H1 (cell line): Measurements from ENCODE around the gene GKAP1. TPM values are rescaled to one million over a fixed set of nuclear protein-coding genes. Genes with fewer than 3 reads are reported as not detected.

ENCODE experiments used
- CTCF ChIA-PET: fragments of 300-600 bp; sonication (Branson Sonifier 250); formaldehyde crosslinking; loops from one replicate; lab custom pipeline; 2021; ENCODE audit not compliant: partially characterized antibody; lab: Charles Lee
- POLR2A ChIA-PET: fragments of 300-600 bp; sonication (Branson Sonifier 250); formaldehyde crosslinking; loops from one replicate; lab custom pipeline; 2021; ENCODE audit warnings: inconsistent platforms; ENCODE audit not compliant: partially characterized antibody; lab: Charles Lee
- DNase-seq, 2 experiments: peaks; one replicate each; pipeline versions ENCODE4 v3.0.0 to v3.0.0-alpha.2; 2010 to 2022; ENCODE audit warnings: low spot score in 2 of 2, low read depth in 1 of 2, mixed read lengths in 1 of 2
- FAIRE-seq: peaks from 2 replicates; lab custom pipeline; 2011; peaks lifted over from hg19 to GRCh38; lab: Jason Lieb, UNC
- H2AFZ ChIP-seq: 2 replicates; pipeline ENCODE4 v1.8.1; 2012; ENCODE audit warnings: low read length, inconsistent platforms
- H2AK5ac ChIP-seq: 2 replicates; pipeline ENCODE4 v1.6.1; 2013; ENCODE audit warnings: low read depth, low read length
- H2BK120ac ChIP-seq: replicated peaks from 2 replicates; pipeline ENCODE3; 2013; ENCODE audit warnings: low read depth, low read length, inconsistent platforms
- H2BK12ac ChIP-seq: 2 replicates; pipeline ENCODE4 v1.6.1; 2013; ENCODE audit warnings: low read depth, low read length
- H2BK15ac ChIP-seq: 2 replicates; pipeline ENCODE4 v1.6.1; 2013; ENCODE audit warnings: low read length
- H2BK20ac ChIP-seq: 2 replicates; pipeline ENCODE4 v1.6.1; 2013; ENCODE audit warnings: low read length
- H2BK5ac ChIP-seq: 2 replicates; pipeline ENCODE4 v1.6.1; 2013; ENCODE audit warnings: low read depth, low read length
- H3K14ac ChIP-seq: 2 replicates; pipeline ENCODE4 v1.6.1; 2013; ENCODE audit warnings: inconsistent platforms; ENCODE audit not compliant: insufficient read length
- H3K18ac ChIP-seq: 2 replicates; pipeline ENCODE4 v1.6.1; 2013; ENCODE audit warnings: low read length; ENCODE audit errors: extremely low read depth
- H3K23ac ChIP-seq: 2 replicates; pipeline ENCODE4 v1.6.1; 2013; ENCODE audit warnings: inconsistent platforms; ENCODE audit not compliant: insufficient read length
- H3K23me2 ChIP-seq: 2 replicates; pipeline ENCODE4 v1.6.1; 2013; ENCODE audit warnings: low read depth, low read length
- H3K27ac ChIP-seq: 2 replicates; pipeline ENCODE4 v1.6.1; 2011; ENCODE audit warnings: low read depth, low read length, inconsistent platforms
- H3K27me3 ChIP-seq, 4 experiments: replicated peaks in 1 of 4; 1 replicate in 1 of 4; 2 replicates in 3 of 4; pipeline versions ENCODE4 v1.6.1 to v1.8.1; 2011 to 2013; ENCODE audit warnings: low read length in 3 of 4, mild to moderate bottlenecking in 3 of 4, inconsistent platforms in 2 of 4, mixed read lengths in 2 of 4, moderate library complexity in 1 of 4; ENCODE audit not compliant: control insufficient read depth in 3 of 4, insufficient read depth in 3 of 4; ENCODE audit errors: extremely low read depth in 1 of 4
- H3K36me3 ChIP-seq, 4 experiments: 2 replicates each; pipeline versions ENCODE4 v1.6.1 to v1.8.1; 2011 to 2013; ENCODE audit warnings: mild to moderate bottlenecking in 4 of 4, low read length in 3 of 4, moderate library complexity in 2 of 4, control low read depth in 1 of 4, inconsistent platforms in 1 of 4; ENCODE audit not compliant: insufficient read depth in 4 of 4, control insufficient read depth in 2 of 4
- H3K4ac ChIP-seq: replicated peaks from 2 replicates; pipeline ENCODE3; 2013; ENCODE audit warnings: low read length, low read depth, mixed read lengths, inconsistent platforms; ENCODE audit not compliant: insufficient read length
- H3K4me1 ChIP-seq, 4 experiments: replicated peaks in 1 of 4; 1 replicate in 1 of 4; 2 replicates in 3 of 4; pipeline versions ENCODE4 v1.6.1 to v1.8.1; 2011 to 2013; ENCODE audit warnings: low read length in 3 of 4, inconsistent platforms in 2 of 4, mixed read lengths in 1 of 4; ENCODE audit not compliant: insufficient read depth in 4 of 4, control insufficient read depth in 3 of 4
- H3K4me2 ChIP-seq, 2 experiments: 2 replicates each; pipeline versions ENCODE4 v1.6.1 to v1.8.1; 2011 to 2013; ENCODE audit warnings: low read depth in 2 of 2, low read length in 2 of 2, control low read depth in 1 of 2, inconsistent platforms in 1 of 2, mild to moderate bottlenecking in 1 of 2; ENCODE audit not compliant: insufficient read depth in 1 of 2
- H3K4me3 ChIP-seq, 4 experiments: fragments of 200-600, 300-600 bp in 1 of 4; sonication (generic), shearing (Covaris generic), sonication (Bioruptor Twin) in 1 of 4; 2 replicates each; pipeline versions ENCODE4 v1.5.1 to v1.8.1; 2011 to 2016; ENCODE audit warnings: low read length in 4 of 4, low read depth in 3 of 4, control low read depth in 2 of 4, inconsistent platforms in 2 of 4, mild to moderate bottlenecking in 2 of 4, mixed read lengths in 1 of 4, moderate library complexity in 1 of 4; ENCODE audit not compliant: insufficient read depth in 2 of 4; ENCODE audit errors: extremely low read depth in 1 of 4
- H3K56ac ChIP-seq: replicated peaks from 2 replicates; pipeline ENCODE3; 2013; ENCODE audit warnings: low read depth, mild to moderate bottlenecking, mixed read lengths, low read length, inconsistent platforms; ENCODE audit not compliant: insufficient read length
- H3K79me1 ChIP-seq: 2 replicates; pipeline ENCODE4 v1.6.1; 2013; ENCODE audit warnings: low read depth, low read length, control low read depth
- H3K79me2 ChIP-seq, 2 experiments: 2 replicates each; pipeline versions ENCODE4 v1.6.1 to v1.8.1; 2012 to 2013; ENCODE audit warnings: low read length in 2 of 2, mild to moderate bottlenecking in 2 of 2, inconsistent platforms in 1 of 2; ENCODE audit not compliant: insufficient read depth in 2 of 2, control insufficient read depth in 1 of 2
- H3K9ac ChIP-seq, 4 experiments: replicated peaks in 1 of 4; 1 replicate in 1 of 4; 2 replicates in 3 of 4; pipeline versions ENCODE4 v1.6.1 to v1.8.1; 2011 to 2013; ENCODE audit warnings: low read depth in 3 of 4, low read length in 3 of 4, control low read depth in 2 of 4, mild to moderate bottlenecking in 2 of 4, moderate library complexity in 2 of 4, inconsistent platforms in 1 of 4; ENCODE audit errors: extremely low read depth in 1 of 4
- H3K9me3 ChIP-seq, 2 experiments: 2 replicates each; pipeline versions ENCODE4 v1.6.1 to v1.8.1; 2012 to 2013; ENCODE audit warnings: mild to moderate bottlenecking in 2 of 2, moderate library complexity in 2 of 2, control low read depth in 1 of 2, inconsistent platforms in 1 of 2, low read depth in 1 of 2, low read length in 1 of 2, mixed read lengths in 1 of 2; ENCODE audit not compliant: insufficient read depth in 2 of 2
- H4K20me1 ChIP-seq, 2 experiments: replicated peaks in 1 of 2; 2 replicates each; pipeline versions ENCODE3 to v1.8.1; 2011 to 2013; ENCODE audit warnings: inconsistent platforms in 2 of 2, low read length in 2 of 2, mild to moderate bottlenecking in 1 of 2; ENCODE audit not compliant: insufficient read depth in 2 of 2, control insufficient read depth in 1 of 2
- H4K5ac ChIP-seq: 2 replicates; pipeline ENCODE4 v1.6.1; 2013; ENCODE audit warnings: low read length, low read depth, mixed read lengths, inconsistent platforms; ENCODE audit not compliant: insufficient read length
- H4K8ac ChIP-seq: 2 replicates; pipeline ENCODE4 v1.8.0; 2013; ENCODE audit warnings: mild to moderate bottlenecking, moderate library complexity, low read length, inconsistent platforms; ENCODE audit not compliant: insufficient read depth; ENCODE audit errors: extremely low read depth
- H4K91ac ChIP-seq: replicated peaks from 2 replicates; pipeline ENCODE3; 2013; ENCODE audit warnings: low read length, mixed read lengths, inconsistent platforms; ENCODE audit not compliant: insufficient read length
- BRCA1 ChIP-seq: IDR thresholded peaks from 2 replicates; pipeline ENCODE4 v1.6.1; 2012; ENCODE audit warnings: low read depth, low read length, improper control_type of control experiment
- EGR1 ChIP-seq: IDR thresholded peaks from 2 replicates; pipeline ENCODE4 v1.6.1; 2011; ENCODE audit warnings: low read depth, low read length, borderline replicate concordance
- GABPA ChIP-seq: IDR thresholded peaks from 2 replicates; pipeline ENCODE4 v1.6.1; 2011; ENCODE audit warnings: mild to moderate bottlenecking, low read length, moderate library complexity, borderline replicate concordance; ENCODE audit not compliant: insufficient read depth
- KDM4A ChIP-seq: IDR thresholded peaks from one replicate; pipeline ENCODE4 v1.7.1; 2012; ENCODE audit warnings: low read depth, mild to moderate bottlenecking, moderate library complexity, low read length, inconsistent platforms; ENCODE audit not compliant: severe bottlenecking
- KDM5A ChIP-seq: fragments of 200-600 bp; IDR thresholded peaks from 2 replicates; pipeline ENCODE4 v1.7.1; 2012; ENCODE audit warnings: mild to moderate bottlenecking, low read length, inconsistent platforms, mixed read lengths
- RNF2 ChIP-seq: fragments of 200-900, 300-1000 bp; sonication (generic); IDR thresholded peaks from 2 replicates; pipeline ENCODE4 v1.7.1; 2016; ENCODE audit warnings: borderline replicate concordance, low read depth, mild to moderate bottlenecking, antibody characterized with exemption, low read length; ENCODE audit not compliant: poor library complexity, severe bottlenecking; ENCODE audit errors: missing control alignments
- WGBS, 2 experiments: shearing (Covaris generic) in 1 of 2; methylation state at CpG; one replicate each; pipeline versions ENCODE4 v1.1.6 to v1.1.7; 2013 to 2015; ENCODE audit warnings: low lambda C conversion rate in 2 of 2, mixed read lengths in 2 of 2, inconsistent platforms in 1 of 2, low coverage in 1 of 2, missing lambda C conversion rate in 1 of 2; ENCODE audit not compliant: insufficient replicate concordance in 2 of 2, insufficient coverage in 1 of 2, insufficient read length in 1 of 2; ENCODE audit errors: extremely low coverage in 1 of 2, missing lambda C conversion rate in 1 of 2; 5-methylcytosine and 5-hydroxymethylcytosine counted together
- polyA plus RNA-seq, 7 experiments: library from polyadenylated mRNA; depleted of rRNA in 3 of 7; stranded (reverse) in 5 of 7; unstranded in 2 of 7; fragments of >200 nt in 5 of 7; fragments of 200-250 nt in 2 of 7; gene quantifications; 1 replicate in 5 of 7; 2 replicates in 1 of 7; 4 replicates in 1 of 7; pipeline versions ENCODE4 v1.2.1 to v1.2.3, GENCODE V29; 2011 to 2013; ENCODE audit warnings: missing spikeins in 2 of 7, mixed read lengths in 2 of 7
- total RNA-seq: library from RNA; stranded (reverse); fragmentation: NEBNext Ultra II Directional; extraction: Animal tissue kit (Norgen Biotek cat#: 25700); gene quantifications from 2 replicates; pipeline ENCODE4 v1.2.1, GENCODE V29; 2021

The GKAP1 gene
- total and polyA plus RNA-seq, 2 of the 8 experiments (the other 6 are each of a cell fraction or from before 2014, with no cell fraction given): 0.97 to 5.3 TPM

DNA sequence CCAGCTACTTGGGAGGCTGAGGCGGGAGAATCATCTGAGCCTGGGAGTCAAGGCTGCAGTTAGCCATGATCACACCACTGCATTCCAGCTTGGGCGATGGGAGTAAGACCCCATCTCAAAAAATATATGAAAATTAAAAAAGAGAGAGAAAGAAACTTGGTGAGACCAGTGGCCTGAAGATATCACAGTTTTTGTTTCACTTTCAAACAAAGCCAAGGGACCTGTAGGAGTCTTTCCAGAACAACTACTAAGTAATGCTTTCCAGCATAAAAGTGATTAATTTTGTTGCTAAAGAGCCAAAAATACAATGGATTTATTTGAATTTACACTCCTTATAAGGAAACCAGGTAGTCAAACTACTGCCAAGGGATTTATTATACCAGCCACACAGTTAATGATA is 23.5 kb downstream of the GKAP1 start:
- H4K5ac ChIP-seq: no peak overlapping the region
- no peak overlapping the region for H2AFZ ChIP-seq
- H3K4ac ChIP-seq: no peak overlapping the region
- WGBS, 2 experiments: 78% methylated on average over 2 of the region's 2 CpGs; no CpG with 5 or more reads in 1 of the 2 experiments
- no peak overlapping the region for H2BK12ac ChIP-seq
- H3K9me3 ChIP-seq: no peaks in the 10 kb centered on the region
- no peaks in the 10 kb centered on the region for H3K23me2 ChIP-seq
- no peak overlapping the region for H2BK5ac ChIP-seq
- no peak overlapping the region for H3K23ac ChIP-seq
- no peak for DNase-seq
- TF ChIP-seq KDM4A (no peak), GABPA (no peak), KDM5A (no peak), EGR1 (no peak), BRCA1 (no peak), RNF2 (no peak)
- TF ChIP-seq, all 59 proteins: peak for 0
- no peaks in the 10 kb centered on the region for H3K79me1 ChIP-seq
- no peak for FAIRE-seq
- H3K14ac ChIP-seq: no peak overlapping the region
- H2AK5ac ChIP-seq: no peak overlapping the region
- no peak overlapping the region for H3K27ac ChIP-seq
- no peaks in the 10 kb centered on the region for H3K4me1 ChIP-seq
- no peak overlapping the region for H3K4me2 ChIP-seq
- H3K79me2 ChIP-seq: no peaks in the 10 kb centered on the region
- H3K36me3 ChIP-seq: peaks cover 0 to 2% (median 0%) of the 10 kb centered on the region in 4 experiments; a peak in 2 of 8 replicates
- H4K91ac ChIP-seq: no peak overlapping the region
- no peak overlapping the region for H3K4me3 ChIP-seq
- no peak overlapping the region for H2BK120ac ChIP-seq
- POLR2A ChIA-PET: no interaction called here
- H3K27me3 ChIP-seq: no peaks in the 10 kb centered on the region
- CTCF ChIA-PET: interaction anchor here (0.6 kb wide), 1 partner anchor 12 kb away, joined by 3 read pairs; no protein-coding TSS in a partner anchor
- no peak overlapping the region for H3K9ac ChIP-seq
- no peaks in the 10 kb centered on the region for H4K20me1 ChIP-seq
- H3K18ac ChIP-seq: no peak overlapping the region
- H3K56ac ChIP-seq: no peak overlapping the region
- no peak overlapping the region for H4K8ac ChIP-seq
- no peak overlapping the region for H2BK15ac ChIP-seq
- no peak overlapping the region for H2BK20ac ChIP-seq
